Ovary (tissue), 3 donors: ENCODE data around the gene RETREG2.

ENCODE experiments used
- CTCF ChIP-seq, 3 donors: fragments of 450-650 bp in 2 of 3; fragments of 200-600 bp in 1 of 3; IDR thresholded peaks; one replicate each; pipeline versions ENCODE4 v1.5.1 to v1.8.0; 2016 to 2022; ENCODE audit warnings: antibody characterized with exemption in 3 of 3, mild to moderate bottlenecking in 1 of 3
- POLR2A ChIP-seq: fragments of 450-650 bp; IDR thresholded peaks from one replicate; pipeline ENCODE4 v1.6.1; 2017; ENCODE audit warnings: antibody characterized with exemption, mild to moderate bottlenecking, moderate library complexity
- donor health status: DM: no; HTN: no; CAD: no.

GRCh38 chr2:219158025-219158424 is 20.1 kb upstream of the RETREG2 start:
- TF ChIP-seq CTCF (IDR thresholded peaks at IDR 0.05), result no peak
- TF ChIP-seq POLR2A, result no peak
